H9 (cell line): Measurements from ENCODE around the gene LPCAT1. TPM values are rescaled to one million over a fixed set of nuclear protein-coding genes. Genes with fewer than 3 reads are reported as not detected.

Experiments used
- DNase-seq: peaks from one replicate; pipeline ENCODE4 v3.0.0-alpha.2; 2017
- H2AFZ ChIP-seq: one replicate; pipeline ENCODE4 v1.6.1; 2013; ENCODE audit warnings: mild to moderate bottlenecking, low read length, control low read depth, moderate library complexity
- H2AK5ac ChIP-seq: 2 replicates; pipeline ENCODE4 v1.6.1; 2013; ENCODE audit warnings: low read length, control low read depth, mixed read lengths; ENCODE audit not compliant: insufficient read length
- H2BK120ac ChIP-seq: one replicate; pipeline ENCODE4 v1.6.1; 2013; ENCODE audit warnings: low read depth, mild to moderate bottlenecking, low read length, control low read depth, inconsistent platforms; ENCODE audit not compliant: poor library complexity, severe bottlenecking
- H2BK12ac ChIP-seq: 2 replicates; pipeline ENCODE4 v1.6.1; 2013; ENCODE audit warnings: low read length, control low read depth, mixed read lengths, low read depth; ENCODE audit not compliant: insufficient read length
- H2BK15ac ChIP-seq: 2 replicates; pipeline ENCODE4 v1.6.1; 2013; ENCODE audit warnings: low read depth, low read length, control low read depth
- H2BK20ac ChIP-seq: one replicate; pipeline ENCODE4 v1.6.1; 2013; ENCODE audit warnings: low read depth, mild to moderate bottlenecking, low read length, control low read depth, inconsistent platforms; ENCODE audit not compliant: poor library complexity, severe bottlenecking
- H2BK5ac ChIP-seq: 2 replicates; pipeline ENCODE4 v1.6.1; 2013; ENCODE audit warnings: low read length, control low read depth, mixed read lengths; ENCODE audit not compliant: insufficient read length
- H3K14ac ChIP-seq: 2 replicates; pipeline ENCODE4 v1.6.1; 2013; ENCODE audit warnings: low read length, control low read depth; ENCODE audit not compliant: insufficient read depth
- H3K18ac ChIP-seq: 2 replicates; pipeline ENCODE4 v1.6.1; 2013; ENCODE audit warnings: low read depth, mild to moderate bottlenecking, mixed read lengths, low read length, control low read depth; ENCODE audit not compliant: insufficient read length
- H3K23ac ChIP-seq: 2 replicates; pipeline ENCODE4 v1.6.1; 2013; ENCODE audit warnings: low read length, control low read depth, mixed read lengths, low read depth; ENCODE audit not compliant: insufficient read length
- H3K23me2 ChIP-seq: 2 replicates; pipeline ENCODE4 v1.6.1; 2013; ENCODE audit warnings: low read depth, mild to moderate bottlenecking, mixed read lengths, low read length, control low read depth; ENCODE audit not compliant: insufficient read length, poor library complexity, severe bottlenecking
- H3K27ac ChIP-seq: 2 replicates; pipeline ENCODE4 v1.5.1; 2013; ENCODE audit warnings: low read length, control low read depth, mixed read lengths, low read depth; ENCODE audit not compliant: insufficient read length
- H3K27me3 ChIP-seq: 2 replicates; pipeline ENCODE4 v1.6.1; 2013; ENCODE audit warnings: low read length, control low read depth, inconsistent platforms; ENCODE audit not compliant: insufficient read depth
- H3K4ac ChIP-seq: 2 replicates; pipeline ENCODE4 v1.6.1; 2013; ENCODE audit warnings: low read depth, mild to moderate bottlenecking, control low read depth, inconsistent platforms, low read length, moderate library complexity
- H3K4me1 ChIP-seq: 2 replicates; pipeline ENCODE4 v1.6.1; 2013; ENCODE audit warnings: low read length, control low read depth, inconsistent platforms; ENCODE audit not compliant: insufficient read depth
- H3K4me2 ChIP-seq: 2 replicates; pipeline ENCODE4 v1.6.1; 2013; ENCODE audit warnings: low read length, control low read depth, mixed read lengths; ENCODE audit not compliant: insufficient read length, insufficient read depth
- H3K56ac ChIP-seq: 2 replicates; pipeline ENCODE4 v1.6.1; 2013; ENCODE audit warnings: low read depth, mild to moderate bottlenecking, mixed read lengths, low read length, control low read depth; ENCODE audit not compliant: insufficient read length
- H3K79me1 ChIP-seq: 2 replicates; pipeline ENCODE4 v1.6.1; 2013; ENCODE audit warnings: low read depth, mild to moderate bottlenecking, moderate library complexity, low read length, control low read depth, inconsistent platforms; ENCODE audit not compliant: insufficient read depth, poor library complexity, severe bottlenecking
- H3K79me2 ChIP-seq: 2 replicates; pipeline ENCODE4 v1.6.1; 2013; ENCODE audit warnings: low read length, control low read depth, inconsistent platforms; ENCODE audit not compliant: insufficient read depth
- H3K9ac ChIP-seq: 2 replicates; pipeline ENCODE4 v1.6.1; 2013; ENCODE audit warnings: low read length, control low read depth, mixed read lengths; ENCODE audit not compliant: insufficient read length; ENCODE audit errors: extremely low read depth
- H3K9me3 ChIP-seq: one replicate; pipeline ENCODE4 v1.6.1; 2013; ENCODE audit warnings: low read depth, low read length, inconsistent platforms; ENCODE audit not compliant: control insufficient read depth
- H3T11ph ChIP-seq: one replicate; pipeline ENCODE4 v1.6.1; 2013; ENCODE audit warnings: mild to moderate bottlenecking, low read length, control low read depth, inconsistent platforms
- H4K20me1 ChIP-seq: one replicate; pipeline ENCODE4 v1.6.1; 2013; ENCODE audit not compliant: control insufficient read depth, insufficient read length, insufficient read depth
- H4K5ac ChIP-seq: 2 replicates; pipeline ENCODE4 v1.6.1; 2013; ENCODE audit warnings: low read depth, mild to moderate bottlenecking, mixed read lengths, low read length, control low read depth; ENCODE audit not compliant: insufficient read length
- H4K8ac ChIP-seq: replicated peaks from 2 replicates; pipeline ENCODE4 v1.6.1; 2013; ENCODE audit warnings: low read length, control low read depth, mixed read lengths, low read depth; ENCODE audit not compliant: insufficient read length
- H4K91ac ChIP-seq: 2 replicates; pipeline ENCODE4 v1.6.1; 2013; ENCODE audit warnings: low read depth, mild to moderate bottlenecking, moderate library complexity, mixed read lengths, low read length, control low read depth; ENCODE audit not compliant: insufficient read length
- H3K27ac Mint-ChIP-seq, 3 experiments: 2 replicates in 2 of 3; 3 replicates in 1 of 3; pipeline ENCODE4 v1.8.0; 2020 to 2021; ENCODE audit warnings: mixed read lengths in 3 of 3, mild to moderate bottlenecking in 1 of 3, moderate library complexity in 1 of 3
- H3K27me3 Mint-ChIP-seq: 2 replicates; pipeline ENCODE4 v1.8.0; 2021; ENCODE audit warnings: low read depth, mild to moderate bottlenecking, moderate library complexity, mixed read lengths
- H3K36me3 Mint-ChIP-seq, 3 experiments: 2 replicates in 2 of 3; 3 replicates in 1 of 3; pipeline ENCODE4 v1.8.0; 2020 to 2021; ENCODE audit warnings: low read depth in 3 of 3, mixed read lengths in 3 of 3; ENCODE audit not compliant: insufficient read depth in 1 of 3
- H3K4me1 Mint-ChIP-seq, 2 experiments: 2 replicates each; pipeline ENCODE4 v1.8.0; 2020; ENCODE audit warnings: mixed read lengths in 2 of 2
- H3K4me3 Mint-ChIP-seq, 2 experiments: 2 replicates in 1 of 2; 3 replicates in 1 of 2; pipeline ENCODE4 v1.8.0; 2020 to 2021; ENCODE audit warnings: mild to moderate bottlenecking in 2 of 2, mixed read lengths in 2 of 2, moderate library complexity in 1 of 2
- H3K9me3 Mint-ChIP-seq, 2 experiments: 2 replicates in 1 of 2; 3 replicates in 1 of 2; pipeline ENCODE4 v1.8.0; 2020; ENCODE audit warnings: mild to moderate bottlenecking in 2 of 2, mixed read lengths in 2 of 2, moderate library complexity in 1 of 2
- WGBS: extraction: QIAGEN DNeasy Blood & Tissue Kit; methylation state at CpG from one replicate; pipeline ENCODE4 v1.1.7; 2013; ENCODE audit warnings: missing lambda C conversion rate, low lambda C conversion rate, mixed read lengths; ENCODE audit not compliant: insufficient read length; ENCODE audit errors: extremely low coverage; 5-methylcytosine and 5-hydroxymethylcytosine counted together
- total RNA-seq: library from RNA; stranded (reverse); gene quantifications from 2 replicates; pipeline ENCODE4 v1.2.1, GENCODE V29; 2021
- TF ChIP-seq, protein P1 (sequence below): fragments of 200-600 bp; sonication (generic); conservative IDR thresholded peaks from 3 replicates; pipeline ENCODE4 v1.8.0; 2021; ENCODE audit warnings: antibody characterized with exemption, mild to moderate bottlenecking

LPCAT1 gene
- total RNA-seq, 1 experiment from 2014 or later: 231 TPM

DNA sequence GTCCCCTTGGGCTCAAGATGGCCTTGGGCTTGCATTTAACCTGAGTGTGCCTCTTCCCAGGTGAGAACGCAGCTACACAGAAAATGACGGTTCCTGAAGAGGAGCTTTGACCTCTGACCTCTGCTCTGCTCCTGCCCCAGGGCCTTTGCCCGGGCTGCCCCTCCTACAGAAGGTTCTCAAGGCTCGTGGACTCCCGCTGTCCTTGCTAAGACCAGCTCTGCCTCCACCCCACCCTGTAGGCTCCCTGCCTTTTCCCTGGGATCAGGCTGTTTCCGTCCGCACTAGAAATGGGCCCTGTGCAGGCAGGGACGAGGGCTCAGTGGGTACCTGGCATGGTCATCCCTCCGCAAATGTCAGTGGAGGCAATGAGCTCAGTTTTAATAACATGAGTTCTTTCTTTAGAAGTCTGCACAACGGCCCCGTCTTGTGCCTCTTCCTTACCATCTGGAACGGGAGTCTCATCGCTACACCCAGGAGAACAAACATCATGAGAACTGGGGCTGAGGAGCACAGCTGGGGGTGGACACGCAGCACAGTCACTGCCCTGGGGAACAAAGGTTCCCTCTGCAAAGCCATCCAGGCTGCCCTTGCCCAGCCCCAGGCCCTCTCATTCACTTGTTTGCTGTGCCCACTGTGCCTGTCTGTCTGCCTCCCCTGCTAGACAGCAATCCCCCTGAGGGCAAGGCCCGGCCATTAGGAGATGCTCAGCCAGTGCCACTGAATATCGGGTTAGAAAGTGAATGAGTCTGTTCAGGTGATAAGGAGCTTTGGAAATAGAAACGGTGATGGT is 26.7 kb upstream of the LPCAT1 start:
- Histone ChIP-seq H3K79me1 (no peaks in the 10 kb centered on the region), H3K4me2 (no peak overlapping the region), H3K4me1 (no peaks in the 10 kb centered on the region), H3K23me2 (no peaks in the 10 kb centered on the region), H4K8ac (no peak overlapping the region), H3K9ac (no peak overlapping the region), H3K56ac (no peak overlapping the region), H2AK5ac (no peak overlapping the region), H3K9me3 (no peaks in the 10 kb centered on the region), H4K20me1 (no peaks in the 10 kb centered on the region), H2AFZ (no peak overlapping the region), H3T11ph (no peak overlapping the region), H4K5ac (no peak overlapping the region), H2BK20ac (no peak overlapping the region), H3K14ac (no peak overlapping the region; the same call in 1 of the 2 replicates), H3K23ac (no peak overlapping the region), H3K4ac (no peak overlapping the region), H3K79me2 (no peaks in the 10 kb centered on the region), H2BK120ac (no peak overlapping the region), H2BK12ac (no peak overlapping the region), H3K18ac (no peak overlapping the region), H3K27ac (no peak overlapping the region), H3K27me3 (no peaks in the 10 kb centered on the region), H2BK5ac (no peak overlapping the region), H4K91ac (no peak overlapping the region), H2BK15ac (no peak overlapping the region)
- no CpG with 5 or more reads among the region's 17 CpGs for WGBS
- Mint-ChIP-seq H3K9me3 (peaks cover 0 to under 1% of the 10 kb centered on the region in 2 experiments; a peak in 2 of 5 replicates), H3K27me3 (peaks cover 18% of the 10 kb centered on the region), H3K4me1 (peaks cover 4 to 6% of the 10 kb centered on the region in 2 experiments; a peak in 2 of 4 replicates), H3K4me3 (no peak overlapping the region), H3K36me3 (no peaks in the 10 kb centered on the region), H3K27ac (no peak overlapping the region)
- DNase-seq: no peak
- TF ChIP-seq, protein P1, sequence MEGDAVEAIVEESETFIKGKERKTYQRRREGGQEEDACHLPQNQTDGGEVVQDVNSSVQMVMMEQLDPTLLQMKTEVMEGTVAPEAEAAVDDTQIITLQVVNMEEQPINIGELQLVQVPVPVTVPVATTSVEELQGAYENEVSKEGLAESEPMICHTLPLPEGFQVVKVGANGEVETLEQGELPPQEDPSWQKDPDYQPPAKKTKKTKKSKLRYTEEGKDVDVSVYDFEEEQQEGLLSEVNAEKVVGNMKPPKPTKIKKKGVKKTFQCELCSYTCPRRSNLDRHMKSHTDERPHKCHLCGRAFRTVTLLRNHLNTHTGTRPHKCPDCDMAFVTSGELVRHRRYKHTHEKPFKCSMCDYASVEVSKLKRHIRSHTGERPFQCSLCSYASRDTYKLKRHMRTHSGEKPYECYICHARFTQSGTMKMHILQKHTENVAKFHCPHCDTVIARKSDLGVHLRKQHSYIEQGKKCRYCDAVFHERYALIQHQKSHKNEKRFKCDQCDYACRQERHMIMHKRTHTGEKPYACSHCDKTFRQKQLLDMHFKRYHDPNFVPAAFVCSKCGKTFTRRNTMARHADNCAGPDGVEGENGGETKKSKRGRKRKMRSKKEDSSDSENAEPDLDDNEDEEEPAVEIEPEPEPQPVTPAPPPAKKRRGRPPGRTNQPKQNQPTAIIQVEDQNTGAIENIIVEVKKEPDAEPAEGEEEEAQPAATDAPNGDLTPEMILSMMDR: no peak
